NCI-H146 treated with DMSO at 0.1 percent for 48 hours (cell line): ENCODE measurements around the gene SLC25A3.
"Not testable (repeated sequence)": the region's sequence is repeated elsewhere in the genome, so short reads cannot be mapped to it uniquely, and the experiment has no call there.

Experiments used
- DNase-seq: peaks from one replicate; lab custom pipeline; 2025; ENCODE audit not compliant: unreplicated experiment; lab: John Stamatoyannopoulos, UW

Gene SLC25A3

GRCh38 chr12:98593351-98594049 is at the start of gene SLC25A3:
SLC25A3 (plus strand) TSS chr12:98593686; CDS start chr12:98593979, 293 bp downstream.
- peak; percentile 96 for DNase-seq

GRCh38 chr12:98543701-98544100 is 49.8 kb upstream of the SLC25A3 start:
- DNase-seq, result no peak

GRCh38 chr12:98544751-98545150 is 48.7 kb upstream of the SLC25A3 start:
- DNase-seq, result no peak

- DNase-seq, result no peak
Observed at GRCh38 chr12:98549371-98550110, 43.9 kb upstream of the SLC25A3 start.

DNA sequence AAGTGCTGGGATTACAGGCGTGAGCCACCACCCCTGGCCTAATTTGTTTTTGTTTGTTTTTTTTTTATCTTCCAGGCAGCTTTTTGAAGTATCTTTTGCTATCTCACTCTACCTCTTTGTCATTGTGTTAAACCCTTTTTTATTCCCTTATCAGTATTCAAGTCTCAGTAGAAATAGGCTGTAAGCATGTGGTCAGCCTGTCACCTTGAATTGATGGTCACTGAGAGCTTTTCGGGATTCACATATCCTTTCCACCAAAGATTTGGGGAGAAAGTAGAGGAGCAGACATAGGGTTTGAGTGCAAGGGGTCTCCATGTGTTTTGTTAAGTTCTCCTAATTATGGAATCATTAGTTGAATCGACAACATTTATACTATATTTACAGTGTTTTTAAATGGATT is 41.7 kb upstream of the SLC25A3 start:
- no peak for DNase-seq

DNA sequence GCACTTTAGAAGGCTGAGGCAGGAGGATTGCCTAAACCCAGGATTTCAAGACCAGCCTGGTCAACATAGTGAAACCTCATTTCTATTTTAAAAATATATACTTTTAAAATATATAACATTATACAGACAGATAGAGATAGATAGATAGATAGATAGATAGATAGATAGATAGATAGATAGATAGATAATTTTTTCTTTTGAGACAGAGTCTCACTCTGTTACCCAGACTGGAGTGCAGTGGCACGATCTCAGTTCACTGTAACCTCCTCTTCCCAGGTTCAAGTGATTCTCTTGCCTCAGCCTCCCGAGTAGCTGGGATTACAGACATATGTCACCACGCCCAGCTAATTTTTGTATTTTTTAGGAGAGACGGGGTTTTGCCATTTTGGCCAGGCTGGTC is 35.4 kb upstream of the SLC25A3 start:
- DNase-seq, result not testable (repeated sequence)

- DNase-seq, result peak; percentile 26
Observed at GRCh38 chr12:98559666-98560065, 33.8 kb upstream of the SLC25A3 start.

GRCh38 chr12:98561846-98562245 is 31.6 kb upstream of the SLC25A3 start:
- DNase-seq, result no peak

- DNase-seq, result no peak
Observed at GRCh38 chr12:98572010-98572409, 21.5 kb upstream of the SLC25A3 start.

- DNase-seq, result no peak
Observed at GRCh38 chr12:98574110-98574509, 19.4 kb upstream of the SLC25A3 start.

DNA sequence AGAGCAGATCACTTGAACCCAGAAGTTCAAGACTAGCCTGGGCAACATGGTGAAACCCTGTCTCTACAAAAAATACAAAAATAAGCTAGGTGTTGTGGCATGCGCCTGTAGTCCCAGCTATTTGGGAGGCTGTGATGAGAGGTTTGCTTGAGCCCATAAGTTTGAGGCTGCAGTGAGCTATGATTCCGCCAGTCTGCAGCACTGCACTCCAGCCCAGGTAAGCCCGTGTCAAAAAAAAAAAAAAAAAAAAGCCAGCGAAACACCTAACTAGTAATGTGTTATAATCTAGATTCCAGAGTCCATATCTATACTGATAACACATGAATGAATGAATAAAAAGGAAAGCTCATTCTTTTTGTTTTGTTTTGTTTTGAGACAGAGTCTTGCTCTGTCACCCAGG is 18.5 kb upstream of the SLC25A3 start:
- DNase-seq, result no peak

GRCh38 chr12:98576795-98577194 is 16.7 kb upstream of the SLC25A3 start:
- DNase-seq, result not testable (repeated sequence)

DNA sequence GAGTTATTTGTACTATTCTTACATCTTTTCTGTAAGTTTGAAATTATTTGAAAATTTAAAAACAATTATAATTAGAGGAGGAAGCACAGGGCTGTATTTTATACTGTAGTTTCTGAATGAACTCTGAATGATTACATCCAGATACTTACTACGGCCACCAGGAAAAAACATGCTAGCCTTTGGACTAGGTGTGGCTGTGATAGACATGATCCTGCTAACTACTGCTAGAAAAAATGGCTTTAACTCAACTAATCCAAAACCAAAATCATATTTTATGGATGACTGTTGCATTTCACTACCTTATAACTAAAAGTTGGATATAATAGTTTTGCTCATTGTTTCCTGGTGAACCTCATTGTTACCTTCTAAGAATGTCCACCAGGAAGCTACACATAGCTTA is 15.1 kb upstream of the SLC25A3 start:
- DNase-seq, result no peak

- no peak for DNase-seq
Observed at GRCh38 chr12:98578821-98579220, 14.7 kb upstream of the SLC25A3 start.

DNA sequence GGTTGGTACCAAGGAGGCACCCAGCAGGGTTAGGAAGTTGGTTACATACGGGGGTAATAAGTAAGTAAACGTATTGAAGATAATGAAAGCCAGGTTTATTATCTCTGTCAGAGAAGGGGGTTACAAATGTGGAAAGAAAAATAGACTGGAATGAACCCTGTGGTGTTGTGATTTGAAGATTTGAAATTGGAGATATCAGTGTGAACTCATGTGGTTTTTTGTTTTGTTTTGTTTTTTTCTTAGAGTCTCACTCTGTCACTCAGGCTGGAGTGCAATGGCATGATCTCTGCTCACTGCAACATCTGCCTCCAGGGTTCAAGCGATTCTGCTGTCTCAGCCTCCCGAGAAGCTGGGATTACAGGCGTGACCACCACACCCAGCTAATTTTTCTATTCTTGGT is 14.1 kb upstream of the SLC25A3 start:
- DNase-seq, result no peak

GRCh38 chr12:98579835-98580234 is 13.7 kb upstream of the SLC25A3 start:
- no peak for DNase-seq

DNA sequence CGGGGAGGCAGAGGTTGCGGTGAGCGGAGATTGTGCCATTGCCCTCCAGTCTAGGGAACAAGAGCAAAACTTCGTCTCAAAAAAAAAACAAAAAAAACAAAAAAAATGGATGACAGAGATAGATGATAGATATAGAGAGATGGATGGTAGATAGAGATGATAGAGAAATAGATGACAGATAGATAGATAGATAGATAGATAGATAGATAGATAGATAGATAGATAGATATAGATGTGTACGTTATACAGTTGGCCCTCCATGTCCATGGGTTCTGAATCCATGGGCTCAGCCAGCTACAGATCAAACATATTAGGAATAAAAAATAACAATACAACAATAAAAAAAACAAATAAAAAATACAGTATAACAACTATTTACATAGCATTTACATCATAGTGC is 12.8 kb upstream of the SLC25A3 start:
- no peak for DNase-seq

DNA sequence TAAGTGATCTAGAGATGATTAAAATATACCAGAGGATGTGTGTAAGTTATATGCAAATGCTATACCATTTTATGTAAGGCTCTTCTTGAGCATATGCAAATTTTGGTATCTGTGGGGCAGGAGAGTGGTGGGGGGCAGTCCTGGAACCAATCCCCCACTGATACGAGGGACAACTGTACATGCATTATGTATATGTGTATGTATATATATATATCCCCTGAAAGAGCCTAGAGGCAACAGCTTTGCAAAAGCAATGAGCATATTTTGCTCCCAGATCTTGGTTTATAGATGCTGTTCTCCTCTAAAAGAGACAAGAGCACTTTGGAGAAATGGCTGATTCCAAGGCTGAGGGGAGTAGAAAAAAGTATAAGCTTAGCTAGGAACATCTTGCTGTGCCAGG is 12.4 kb upstream of the SLC25A3 start:
- DNase-seq, result no peak

DNA sequence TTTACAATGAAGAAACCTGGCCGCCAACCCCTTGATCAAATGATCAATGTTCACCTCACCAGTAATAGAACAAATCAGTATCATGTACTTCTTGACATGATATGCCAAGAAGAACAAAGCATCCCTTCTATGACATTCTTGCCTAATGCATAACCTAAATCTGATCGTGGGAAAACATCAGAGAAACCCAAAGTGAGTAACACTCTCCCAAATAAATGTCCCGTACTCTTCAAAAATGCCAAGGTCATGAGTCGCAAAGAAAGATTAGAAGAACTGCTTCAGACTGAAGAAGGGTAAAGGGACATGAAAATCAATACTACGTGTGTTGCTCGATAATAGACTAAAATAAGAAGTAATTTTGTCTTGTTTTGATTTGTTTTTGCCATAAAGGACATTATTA is 11.4 kb upstream of the SLC25A3 start:
- DNase-seq, result no peak

DNA sequence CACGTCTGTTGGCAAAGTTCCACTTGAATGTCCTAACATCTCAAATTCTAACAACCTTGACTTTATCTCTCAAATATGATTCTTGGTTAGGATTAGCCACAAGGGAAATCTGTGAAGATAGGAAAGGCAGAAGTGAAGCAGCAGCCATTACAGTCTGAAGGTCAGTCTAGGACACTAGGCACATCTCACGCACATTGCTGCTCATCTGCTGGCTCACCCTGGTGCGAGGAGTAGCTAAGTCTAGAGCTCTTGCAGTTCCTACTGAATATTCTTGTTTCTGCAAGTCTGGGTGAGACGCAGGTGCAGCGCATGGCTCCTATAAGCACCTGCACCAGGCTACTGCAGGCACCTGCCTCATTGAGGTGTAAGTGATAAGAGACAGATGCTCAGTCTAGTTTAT is 6.4 kb upstream of the SLC25A3 start:
- DNase-seq, result peak; percentile 69

DNA sequence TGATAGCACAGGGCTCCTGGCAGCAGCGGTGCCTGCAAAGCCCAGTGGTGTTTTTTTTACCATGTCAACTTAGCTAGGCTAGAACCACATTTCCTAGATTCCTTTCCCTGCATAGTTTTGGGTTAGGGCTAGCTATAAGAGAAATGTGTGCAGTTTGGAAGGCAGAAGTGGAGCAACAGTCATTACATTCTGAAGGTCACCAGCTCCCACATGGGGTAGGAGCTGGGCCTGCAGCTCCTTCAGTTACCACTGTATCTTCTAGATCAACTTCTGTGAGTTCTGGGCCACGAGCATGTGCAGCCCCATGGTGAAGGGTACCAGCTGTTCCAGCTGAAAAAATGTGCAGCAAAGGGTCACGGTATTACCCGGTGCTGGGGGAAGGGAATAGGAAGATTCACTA is 2.3 kb upstream of the SLC25A3 start:
- DNase-seq, result no peak

GRCh38 chr12:98592825-98593322 is 612 bp upstream of the SLC25A3 start:
- no peak for DNase-seq
